T-helper 22 cell (primary cell): ENCODE data around the gene KTN1.

ENCODE experiments used
- DNase-seq: peaks from one replicate; pipeline ENCODE4 v3.0.0-alpha.2; 2020; ENCODE audit warnings: low read depth

KTN1 gene

GRCh38 chr14:55609681-55610080 lies 29.7 kb downstream of the KTN1 start:
- DNase-seq: no peak

- no peak for DNase-seq
Observed at GRCh38 chr14:55610713-55611370, 30.8 kb downstream of the KTN1 start.

GRCh38 chr14:55611859-55612258 lies 31.9 kb downstream of the KTN1 start:
- DNase-seq: no peak

- DNase-seq: no peak
Observed at GRCh38 chr14:55614304-55614703, 34.3 kb downstream of the KTN1 start.

- no peak for DNase-seq
Observed at GRCh38 chr14:55620277-55620676, 40.3 kb downstream of the KTN1 start.

- DNase-seq: no peak
Observed at GRCh38 chr14:55620981-55621380, 41.0 kb downstream of the KTN1 start.

GRCh38 chr14:55621391-55621790 lies 41.4 kb downstream of the KTN1 start:
- DNase-seq: no peak

GRCh38 chr14:55624913-55625312 lies 44.9 kb downstream of the KTN1 start:
- no peak for DNase-seq

- no peak for DNase-seq
Observed at GRCh38 chr14:55625481-55625880, 45.5 kb downstream of the KTN1 start.

GRCh38 chr14:55626131-55626530 lies 46.1 kb downstream of the KTN1 start:
- DNase-seq: no peak

GRCh38 chr14:55628426-55628825 lies 48.4 kb downstream of the KTN1 start:
- DNase-seq: no peak

- no peak for DNase-seq
Observed at GRCh38 chr14:55638665-55639064, 58.7 kb downstream of the KTN1 start.

GRCh38 chr14:55641290-55641689 lies 61.3 kb downstream of the KTN1 start:
- DNase-seq: no peak

GRCh38 chr14:55641954-55642353 lies 61.9 kb downstream of the KTN1 start:
- no peak for DNase-seq

GRCh38 chr14:55645145-55645544 lies 65.1 kb downstream of the KTN1 start:
- DNase-seq: no peak

GRCh38 chr14:55645845-55646832 lies 66.1 kb downstream of the KTN1 start:
- DNase-seq: no peak

- no peak for DNase-seq
Observed at GRCh38 chr14:55650992-55651391, 71.0 kb downstream of the KTN1 start.

- no peak for DNase-seq
Observed at GRCh38 chr14:55654243-55654642, 74.2 kb downstream of the KTN1 start.

GRCh38 chr14:55661029-55661428 lies 81.0 kb downstream of the KTN1 start:
- no peak for DNase-seq

- no peak for DNase-seq
Observed at GRCh38 chr14:55662752-55663151, 82.7 kb downstream of the KTN1 start.

- no peak for DNase-seq
Observed at GRCh38 chr14:55665067-55665675, 85.2 kb downstream of the KTN1 start.

- DNase-seq: no peak
Observed at GRCh38 chr14:55667801-55668200, 87.8 kb downstream of the KTN1 start.

- no peak for DNase-seq
Observed at GRCh38 chr14:55671641-55672040, 91.6 kb downstream of the KTN1 start.
